A549 (cell line): ENCODE data around the gene BID. TPM values are rescaled to one million over a fixed set of nuclear protein-coding genes. Genes with fewer than 3 reads are reported as not detected.

Experiments
- ATAC-seq, 2 experiments: fragments of 200-7000 bp in 1 of 2; fragments of >200 bp in 1 of 2; cut with Nextera tagmentation in 1 of 2; cut with Tn5 transposase in 1 of 2; 3 replicates each; pipeline versions ENCODE4 v1.8.0 to v1.9.1; 2018 to 2020; ENCODE audit warnings: mild to moderate bottlenecking in 1 of 2, moderate library complexity in 1 of 2
- CTCF ChIA-PET: fragments of 300-600 bp; sonication (Branson Sonifier 250); formaldehyde crosslinking; extraction: SDS; loops from one replicate; lab custom pipeline; 2021; ENCODE audit warnings: antibody characterized with exemption, inconsistent platforms; lab: Yijun Ruan, JAX
- POLR2A ChIA-PET: fragments of 350-600 bp; formaldehyde crosslinking; extraction: SDS; loops from one replicate; lab custom pipeline; 2021; ENCODE audit warnings: antibody characterized with exemption, inconsistent platforms; lab: Yijun Ruan, JAX
- DNase-seq, 2 experiments: peaks; one replicate each; pipeline versions ENCODE4 v3.0.0 to v3.0.0-alpha.2; 2011 to 2016; ENCODE audit warnings: low read depth in 1 of 2, low spot score in 1 of 2
- FAIRE-seq: peaks from 2 replicates; lab custom pipeline; 2011; peaks lifted over from hg19 to GRCh38; lab: Jason Lieb, UNC
- H3K27ac ChIP-seq, 2 experiments: fragments of >200 bp; sonication (Bioruptor Twin); formaldehyde crosslinking; 3 replicates each; pipeline ENCODE4 v1.5.1; 2016 to 2017
- H3K4me1 ChIP-seq: fragments of >200 bp; sonication (Bioruptor Twin); formaldehyde crosslinking; 3 replicates; pipeline ENCODE4 v1.6.1; 2016
- H3K4me2 ChIP-seq: fragments of >200 bp; sonication (Bioruptor Twin); formaldehyde crosslinking; 3 replicates; pipeline ENCODE4 v1.6.1; 2016
- H3K4me3 ChIP-seq: fragments of >200 bp; sonication (Bioruptor Twin); formaldehyde crosslinking; 3 replicates; pipeline ENCODE4 v1.5.1; 2016
- H3K9me3 ChIP-seq: fragments of >200 bp; sonication (Bioruptor Twin); formaldehyde crosslinking; 3 replicates; pipeline ENCODE4 v1.6.1; 2016
- CBX8 ChIP-seq: fragments of 200-600 bp; sonication (generic); IDR thresholded peaks from 2 replicates; pipeline ENCODE4 v1.6.1; 2016
- CTCF ChIP-seq: fragments of >200 bp; sonication (Bioruptor Twin); formaldehyde crosslinking; IDR thresholded peaks from 3 replicates; pipeline ENCODE4 v1.5.1; 2016
- FOSB ChIP-seq: fragments of 250-450 bp; sonication (Bioruptor Pico); IDR thresholded peaks from 2 replicates; pipeline ENCODE4 v1.5.0; 2020; ENCODE audit warnings: mild to moderate bottlenecking, moderate library complexity
- GATA3 ChIP-seq: IDR thresholded peaks from 2 replicates; pipeline ENCODE4 v1.6.1; 2012; ENCODE audit warnings: borderline replicate concordance
- HMGXB4 ChIP-seq: fragments of 250-450 bp; sonication (Bioruptor Pico); IDR thresholded peaks from 2 replicates; pipeline ENCODE4 v1.5.0; 2021; ENCODE audit warnings: mild to moderate bottlenecking, moderate library complexity, borderline replicate concordance
- MAX ChIP-seq: IDR thresholded peaks from 2 replicates; pipeline ENCODE4 v1.6.1; 2012
- MYC ChIP-seq: IDR thresholded peaks from 2 replicates; pipeline ENCODE4 v1.6.1; 2012; ENCODE audit warnings: mild to moderate bottlenecking, inconsistent platforms, low read length, improper control_type of control experiment, borderline replicate concordance
- PHF8 ChIP-seq: fragments of 200-600 bp; sonication (generic); IDR thresholded peaks from 2 replicates; pipeline ENCODE4 v1.6.1; 2016; ENCODE audit warnings: low read depth, mild to moderate bottlenecking, antibody characterized with exemption, moderate library complexity, borderline replicate concordance
- POLR2A ChIP-seq: IDR thresholded peaks from 2 replicates; pipeline ENCODE4 v1.6.1; 2012; ENCODE audit warnings: mild to moderate bottlenecking, low read length
- RAD21 ChIP-seq, 2 experiments: fragments of >200 bp in 1 of 2; sonication (Bioruptor Twin) in 1 of 2; formaldehyde crosslinking in 1 of 2; IDR thresholded peaks in 1 of 2; conservative IDR thresholded peaks in 1 of 2; 2 replicates in 1 of 2; 3 replicates in 1 of 2; pipeline ENCODE4 v1.6.1; 2012 to 2018; ENCODE audit warnings: inconsistent platforms in 1 of 2
- SMC3 ChIP-seq: fragments of >200 bp; sonication (Bioruptor Twin); formaldehyde crosslinking; IDR thresholded peaks from 3 replicates; pipeline ENCODE4 v1.6.1; 2018; ENCODE audit warnings: inconsistent platforms
- WGBS: methylation state at CpG from one replicate; pipeline ENCODE4 v1.1.6; 2017; ENCODE audit errors: missing lambda C conversion rate; 5-methylcytosine and 5-hydroxymethylcytosine counted together
- polyA plus RNA-seq, 4 experiments: library from polyadenylated mRNA; depleted of rRNA in 3 of 4; stranded (reverse); fragments of >200 nt; fragmentation: RNase III in 1 of 4; extraction: RNeasy Plus Mini Kit Qiagen cat#74134 plus additional on column Dnase treatment in 1 of 4; gene quantifications; 2 replicates in 3 of 4; 3 replicates in 1 of 4; pipeline ENCODE4 v1.2.3, GENCODE V29; 2011 to 2017

BID gene
- polyA plus RNA-seq, 2 of the 4 experiments (the other 2 are of a cell fraction): 50.8 to 56.6 TPM

GRCh38 chr22:17786435-17787161 is 12.3 kb upstream of the BID start (continued):
- TF ChIP-seq HMGXB4 (CRISPR knock-in tag): no peak
- no peak for TF ChIP-seq PHF8
- no peak for TF ChIP-seq MYC

- H3K4me2 ChIP-seq: no peak overlapping the region
- 62% methylated on average over 20 of the region's 37 CpGs for WGBS
- POLR2A ChIA-PET: interaction anchor here (0.6 kb wide), 1 partner anchor 29 kb away, joined by 3 read pairs; no protein-coding TSS in a partner anchor
Observed at GRCh38 chr22:17785185-17786184, 11.2 kb upstream of the BID start.

GRCh38 chr22:17784776-17785175 is 10.5 kb upstream of the BID start:
- Histone ChIP-seq H3K27ac (0 out of 6 replicates have a peak overlapping the region, but pooled peaks of 1 of the 2 experiments have one; percentile 45), H3K9me3 (no peaks in the 10 kb centered on the region), H3K4me3 (no peak overlapping the region), H3K4me2 (no peak overlapping the region), H3K4me1 (peaks cover 25% of the 10 kb centered on the region)
- no peak for TF ChIP-seq CBX8
- DNase-seq (no peak), ATAC-seq (no peak), FAIRE-seq (no peak)
- 82% methylated on average over 7 of the region's 11 CpGs for WGBS
- CTCF ChIA-PET: interaction anchor here (1.1 to 6.7 kb wide), 15 partner anchors 10 to 613 kb away, joined by 3 to 80 read pairs (median 5); partner anchors contain the start of gene SLC25A18
- POLR2A ChIA-PET: no interaction called here

More at GRCh38 chr22:17785185-17786184, 11.2 kb upstream of the BID start:
- peak; percentile 45 to 73; a peak in 4 of 6 replicates for ATAC-seq
- H3K9me3 ChIP-seq: no peaks in the 10 kb centered on the region
- CTCF ChIA-PET: interaction anchor here (1.1 to 6.7 kb wide), 19 partner anchors 8 to 614 kb away, joined by 3 to 80 read pairs (median 4); partner anchors contain the start of gene SLC25A18
- FAIRE-seq: no peak
- TF ChIP-seq CBX8: no peak
- TF ChIP-seq GATA3: no peak
- TF ChIP-seq CTCF: peak; percentile 46
- TF ChIP-seq MAX: peak; percentile 26; the same call in 1 of the 2 replicates
- no peak for TF ChIP-seq POLR2A
- no peak for TF ChIP-seq FOSB (CRISPR knock-in tag)
- TF ChIP-seq SMC3: peak; percentile 62
- peak; percentile 38 to 46; a peak in 3 of 5 replicates for TF ChIP-seq RAD21 (conservative IDR thresholded peaks at IDR 0.05 in 1 of 2, IDR thresholded peaks at IDR 0.05 in 1 of 2)
- TF ChIP-seq, all 56 proteins: peak for 4
- Histone ChIP-seq H3K4me1 (peaks cover 25% of the 10 kb centered on the region), H3K27ac (peak overlapping the region; percentile 45; a peak in 2 of 6 replicates), H3K4me3 (no peak overlapping the region)
- peak; percentile 31 to 67 for DNase-seq
